SK-N-MC (cell line): ENCODE measurements around the gene ERBB4.

Experiments used
- DNase-seq: peaks from one replicate; pipeline ENCODE4 v3.0.0-alpha.2; 2011; ENCODE audit warnings: low read depth, low spot score
- H3K27ac ChIP-seq: fragments of 200-600 bp; sonication (generic); 2 replicates; pipeline ENCODE4 v1.5.1; 2016; ENCODE audit warnings: mixed run types
- H3K36me3 ChIP-seq: fragments of 200-600 bp; sonication (generic); 2 replicates; pipeline ENCODE4 v1.6.1; 2017; ENCODE audit warnings: antibody characterized with exemption, low read length, mixed read lengths; ENCODE audit not compliant: insufficient read depth
- H3K4me3 ChIP-seq: fragments of 200-600 bp; sonication (generic); 2 replicates; pipeline ENCODE4 v1.5.1; 2016
- H3K9ac ChIP-seq: fragments of 200-600 bp; sonication (generic); 2 replicates; pipeline ENCODE4 v1.8.0; 2017; ENCODE audit warnings: mixed run types, mixed read lengths; ENCODE audit not compliant: insufficient read length
- H3K9me3 ChIP-seq: fragments of 200-600 bp; sonication (generic); 2 replicates; pipeline ENCODE4 v1.6.1; 2017; ENCODE audit warnings: low read depth, mild to moderate bottlenecking, antibody characterized with exemption, low read length, moderate library complexity, mixed read lengths
- EZH2 ChIP-seq: fragments of 200-600 bp; sonication (generic); IDR thresholded peaks from one replicate; pipeline ENCODE4 v1.6.1; 2017; ENCODE audit warnings: antibody characterized with exemption
- FOXP2 ChIP-seq: optimal IDR thresholded peaks from 2 replicates; pipeline ENCODE3; 2011; ENCODE audit warnings: mild to moderate bottlenecking, moderate library complexity; ENCODE audit not compliant: insufficient read depth; ENCODE audit errors: extremely low read length, control extremely low read depth
- POLR2AphosphoS5 ChIP-seq: IDR thresholded peaks from 2 replicates; pipeline ENCODE4 v1.6.1; 2012; ENCODE audit warnings: mild to moderate bottlenecking, low read depth, low read length, borderline replicate concordance

ERBB4 gene

DNA sequence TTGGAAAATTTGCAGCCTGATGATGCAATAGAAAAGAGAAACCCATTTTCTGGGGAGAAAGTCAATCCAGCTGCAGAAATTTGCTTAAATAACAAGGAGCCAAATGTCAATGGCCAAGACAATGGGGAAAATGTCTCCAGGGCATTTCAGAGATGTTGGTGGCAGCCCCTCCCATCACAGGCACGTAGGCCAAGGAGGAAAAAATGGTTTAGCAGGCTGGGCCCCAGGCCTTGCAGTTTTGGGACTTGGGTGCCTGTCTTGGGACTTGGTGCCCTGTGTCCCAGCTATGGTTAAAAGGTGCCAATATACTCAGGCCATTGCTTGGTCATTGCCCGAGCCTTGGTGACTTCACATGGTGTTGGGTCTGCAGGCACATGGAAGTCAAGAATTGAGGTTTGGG is 368.2 kb downstream of the ERBB4 start:
- TF ChIP-seq EZH2 (no peak), FOXP2 (no peak), POLR2AphosphoS5 (no peak)
- Histone ChIP-seq H3K36me3 (no peaks in the 10 kb centered on the region), H3K9me3 (no peaks in the 10 kb centered on the region), H3K9ac (no peak overlapping the region), H3K4me3 (no peak overlapping the region), H3K27ac (no peak overlapping the region)
- no peak for DNase-seq

DNA sequence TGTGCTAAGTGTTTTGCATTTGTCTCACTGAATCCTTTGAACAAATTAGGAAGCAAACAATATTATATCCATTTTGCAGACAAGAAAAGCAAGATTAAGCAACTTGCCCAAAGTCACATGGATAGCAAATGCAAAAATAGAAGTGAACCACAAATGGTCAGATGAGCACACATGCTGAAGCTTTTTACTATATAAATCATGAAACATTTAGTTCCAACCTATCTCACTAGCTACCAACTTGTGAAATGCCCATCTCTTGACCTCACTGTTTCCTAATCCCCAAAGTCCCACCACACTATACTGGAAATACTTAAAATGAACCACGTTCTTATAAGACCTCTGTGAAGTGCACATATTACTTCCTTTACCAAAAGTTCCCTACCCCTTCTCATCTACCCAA is 380.5 kb downstream of the ERBB4 start:
- no peaks in the 10 kb centered on the region for H3K36me3 ChIP-seq
- no peak overlapping the region for H3K4me3 ChIP-seq
- no peak for DNase-seq
- no peak overlapping the region for H3K9ac ChIP-seq
- H3K9me3 ChIP-seq, result no peaks in the 10 kb centered on the region
- no peak overlapping the region for H3K27ac ChIP-seq
- TF ChIP-seq FOXP2, result no peak
- TF ChIP-seq POLR2AphosphoS5, result no peak
- no peak for TF ChIP-seq EZH2

DNA sequence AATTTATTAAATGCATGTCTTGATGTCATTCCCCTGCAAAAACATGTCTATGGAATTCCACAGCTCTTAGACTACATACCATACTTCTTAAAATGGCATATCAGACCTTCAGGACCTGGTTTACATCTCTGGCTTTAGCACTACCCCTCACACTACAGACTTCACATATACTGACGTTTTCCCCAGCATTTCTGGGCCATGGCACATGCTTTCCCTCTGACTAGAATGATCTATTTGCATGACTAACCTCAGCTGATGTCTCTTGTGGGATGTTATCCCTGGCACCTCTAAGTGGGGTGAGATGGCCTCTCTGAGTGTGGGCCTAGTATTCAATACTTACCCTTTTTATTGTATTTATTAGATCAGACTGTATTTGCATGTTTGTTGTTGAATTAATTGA is 381.6 kb downstream of the ERBB4 start:
- TF ChIP-seq EZH2 (no peak), FOXP2 (no peak), POLR2AphosphoS5 (no peak)
- Histone ChIP-seq H3K9ac (no peak overlapping the region), H3K4me3 (no peak overlapping the region), H3K9me3 (no peaks in the 10 kb centered on the region), H3K27ac (no peak overlapping the region), H3K36me3 (no peaks in the 10 kb centered on the region)
- no peak for DNase-seq

DNA sequence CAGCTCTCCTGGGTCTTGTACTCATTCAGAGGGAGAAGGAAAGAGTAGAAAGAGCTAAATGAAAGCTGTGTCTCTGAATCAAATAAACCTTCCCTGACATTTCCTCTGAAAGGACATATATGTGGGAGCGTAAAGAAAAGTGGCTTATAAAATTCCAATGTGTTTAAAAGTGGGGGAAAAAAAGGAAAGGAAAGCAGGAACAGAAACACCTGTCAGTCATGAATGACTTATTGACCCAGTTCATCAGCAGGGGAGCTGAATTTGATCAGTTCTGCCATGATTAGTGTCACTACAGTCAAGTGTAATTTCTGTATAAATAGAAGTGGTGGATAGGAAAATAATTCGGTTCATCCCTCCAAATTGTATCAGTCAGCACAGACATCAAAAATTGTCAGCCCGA is 382.5 kb downstream of the ERBB4 start:
- H3K36me3 ChIP-seq, result no peaks in the 10 kb centered on the region
- no peak overlapping the region for H3K27ac ChIP-seq
- no peak for TF ChIP-seq FOXP2
- no peak for TF ChIP-seq POLR2AphosphoS5
- no peak for TF ChIP-seq EZH2
- H3K9ac ChIP-seq, result no peak overlapping the region
- no peak overlapping the region for H3K4me3 ChIP-seq
- no peaks in the 10 kb centered on the region for H3K9me3 ChIP-seq
- DNase-seq, result no peak

DNA sequence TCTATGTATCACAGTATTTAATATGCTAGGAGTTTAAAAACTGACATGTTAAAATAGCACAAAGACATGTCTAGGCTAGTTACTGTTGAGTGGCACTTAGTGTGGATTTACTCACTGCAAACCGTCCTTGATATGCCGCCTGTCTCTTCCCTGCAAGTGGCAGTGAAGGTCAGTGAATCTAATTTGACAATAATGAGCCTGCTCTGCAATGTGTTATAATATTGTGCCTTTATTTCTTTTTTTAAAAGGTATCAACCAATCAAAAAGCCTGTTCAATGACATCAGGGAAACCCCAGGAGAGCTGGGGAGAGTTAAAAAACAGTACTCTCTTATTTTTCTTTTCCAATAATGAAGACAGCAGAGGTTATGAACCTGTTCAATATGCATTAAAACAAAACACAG is 384.1 kb downstream of the ERBB4 start:
- H3K9ac ChIP-seq, result no peak overlapping the region
- no peak for DNase-seq
- H3K36me3 ChIP-seq, result no peaks in the 10 kb centered on the region
- no peak for TF ChIP-seq FOXP2
- TF ChIP-seq POLR2AphosphoS5, result no peak
- no peak for TF ChIP-seq EZH2
- H3K4me3 ChIP-seq, result no peak overlapping the region
- no peak overlapping the region for H3K27ac ChIP-seq
- no peaks in the 10 kb centered on the region; the same call in 1 of the 2 replicates for H3K9me3 ChIP-seq

DNA sequence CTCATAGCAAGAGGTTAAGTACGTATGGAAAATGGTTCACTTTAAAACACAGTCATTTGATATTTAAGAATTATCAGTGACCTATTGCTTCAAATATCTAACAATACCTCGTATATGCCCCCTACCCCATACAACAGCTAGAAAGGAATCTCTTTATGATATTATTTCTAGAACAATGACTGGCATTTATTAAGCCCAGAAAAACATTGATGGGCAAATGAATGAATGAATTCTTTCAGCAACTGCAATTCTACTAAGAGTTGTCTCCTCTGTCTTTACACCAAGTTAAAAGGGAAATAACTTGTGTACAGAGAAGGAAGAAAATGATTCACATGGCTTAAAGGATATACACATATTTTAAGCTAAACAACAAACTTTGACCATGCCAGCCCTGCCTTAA is 384.7 kb downstream of the ERBB4 start:
- DNase-seq, result no peak
- Histone ChIP-seq H3K4me3 (no peak overlapping the region), H3K9me3 (no peaks in the 10 kb centered on the region; the same call in 1 of the 2 replicates), H3K27ac (no peak overlapping the region), H3K36me3 (no peaks in the 10 kb centered on the region), H3K9ac (no peak overlapping the region)
- TF ChIP-seq EZH2, result no peak

DNA sequence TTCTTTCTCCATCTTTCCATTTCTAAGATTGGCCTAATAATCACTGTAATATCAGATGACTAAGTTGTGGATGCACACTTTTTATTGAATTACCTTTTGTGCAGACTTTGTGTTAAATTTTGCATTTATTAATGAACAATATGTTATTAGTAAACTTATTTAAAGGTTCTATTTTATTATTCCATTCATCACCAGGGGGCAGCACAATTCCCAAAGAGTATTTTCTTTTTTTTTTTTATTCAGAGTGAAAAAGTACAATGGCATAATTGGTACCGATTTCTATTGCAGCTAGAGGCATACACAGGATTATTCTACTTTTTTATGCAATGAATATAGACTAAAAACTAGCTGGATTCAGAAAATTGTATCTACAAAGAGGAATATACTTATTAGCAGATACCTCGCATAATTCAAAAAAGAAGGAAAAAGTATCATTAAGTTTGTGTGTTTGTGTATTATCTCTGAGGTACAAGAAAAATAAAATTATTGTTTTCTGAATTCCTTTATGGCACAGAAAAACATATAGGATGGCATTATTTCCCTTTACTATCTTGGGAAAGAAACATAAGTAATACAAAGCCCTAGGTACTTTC is 390.6 kb downstream of the ERBB4 start:
- TF ChIP-seq FOXP2, result no peak
- TF ChIP-seq EZH2, result no peak
- TF ChIP-seq POLR2AphosphoS5, result no peak
- no peak overlapping the region for H3K9ac ChIP-seq
- DNase-seq, result no peak
- H3K27ac ChIP-seq, result no peak overlapping the region
- H3K36me3 ChIP-seq, result no peaks in the 10 kb centered on the region
- H3K9me3 ChIP-seq, result no peaks in the 10 kb centered on the region; the same call in 1 of the 2 replicates
- no peak overlapping the region for H3K4me3 ChIP-seq

DNA sequence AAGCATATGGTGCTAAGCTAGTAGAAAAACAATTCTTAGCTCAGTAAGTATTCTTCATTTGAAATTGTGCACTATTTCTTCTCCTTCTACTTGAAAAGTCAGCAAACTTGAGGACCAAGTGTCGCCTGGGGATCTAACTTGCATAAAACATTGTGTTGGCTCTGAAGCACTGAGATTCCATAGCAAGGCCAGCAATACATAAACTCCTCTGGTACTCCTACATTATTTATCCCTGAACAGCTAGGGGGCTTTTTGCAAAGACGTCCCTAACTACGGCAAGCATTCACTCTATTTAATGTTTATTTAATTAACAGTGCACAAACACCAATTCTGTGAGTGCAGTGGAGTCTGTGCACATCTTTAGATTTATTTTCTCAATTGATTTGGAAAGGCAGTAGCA is 392.2 kb downstream of the ERBB4 start:
- Histone ChIP-seq H3K9me3 (no peaks in the 10 kb centered on the region; the same call in 1 of the 2 replicates), H3K9ac (no peak overlapping the region), H3K36me3 (no peaks in the 10 kb centered on the region), H3K4me3 (no peak overlapping the region), H3K27ac (no peak overlapping the region)
- TF ChIP-seq FOXP2 (no peak), EZH2 (no peak), POLR2AphosphoS5 (no peak)
- DNase-seq, result no peak

DNA sequence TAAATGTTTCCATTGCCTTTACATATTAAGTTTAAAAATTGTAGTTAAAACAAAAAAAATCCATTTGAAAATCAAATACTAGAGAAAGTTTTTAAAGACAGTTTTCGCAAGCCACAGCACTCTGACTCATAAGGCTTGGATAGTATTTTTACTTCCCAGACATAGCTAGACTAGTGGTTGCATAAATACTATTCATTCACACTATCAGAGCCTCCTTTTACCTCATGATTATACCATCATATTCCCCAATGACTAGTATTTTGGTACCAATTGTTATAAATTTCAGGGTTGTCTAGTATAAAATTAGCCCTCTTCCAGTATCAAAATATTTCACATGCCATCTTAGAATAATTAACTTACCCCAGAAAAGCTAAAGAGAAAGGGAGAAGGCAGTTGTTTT is 393.5 kb downstream of the ERBB4 start:
- Histone ChIP-seq H3K36me3 (no peaks in the 10 kb centered on the region), H3K27ac (no peak overlapping the region), H3K9ac (no peak overlapping the region), H3K4me3 (no peak overlapping the region), H3K9me3 (no peaks in the 10 kb centered on the region; the same call in 1 of the 2 replicates)
- no peak for DNase-seq
- TF ChIP-seq POLR2AphosphoS5, result no peak
- TF ChIP-seq EZH2, result no peak
- TF ChIP-seq FOXP2, result no peak
